GM13977 (cell line): ENCODE data around the gene DDR2.
"Not testable (repeated sequence)": the region's sequence is repeated elsewhere in the genome, so short reads cannot be mapped to it uniquely, and the experiment has no call there.

Experiments used
- DNase-seq: peaks from one replicate; pipeline ENCODE4 v3.0.0; 2012; ENCODE audit warnings: low spot score
- in situ Hi-C: fragments of 300-500 bp; cut with MboI; formaldehyde crosslinking; loops from one replicate; pipeline ENCODE4 v1.12.0; 2022; ENCODE audit warnings: low sequenced_read_pairs, low pct_unique_long_range_greater_than_20kb, mixed read lengths, inconsistent platforms; ENCODE audit not compliant: unreplicated experiment
- TF ChIP-seq, protein P1 (sequence below): IDR thresholded peaks from 2 replicates; pipeline ENCODE4 v1.5.1; 2012; ENCODE audit warnings: mild to moderate bottlenecking, control low read depth; ENCODE audit not compliant: insufficient read depth; ENCODE audit errors: extremely low read depth, missing control alignments

The DDR2 gene

DNA sequence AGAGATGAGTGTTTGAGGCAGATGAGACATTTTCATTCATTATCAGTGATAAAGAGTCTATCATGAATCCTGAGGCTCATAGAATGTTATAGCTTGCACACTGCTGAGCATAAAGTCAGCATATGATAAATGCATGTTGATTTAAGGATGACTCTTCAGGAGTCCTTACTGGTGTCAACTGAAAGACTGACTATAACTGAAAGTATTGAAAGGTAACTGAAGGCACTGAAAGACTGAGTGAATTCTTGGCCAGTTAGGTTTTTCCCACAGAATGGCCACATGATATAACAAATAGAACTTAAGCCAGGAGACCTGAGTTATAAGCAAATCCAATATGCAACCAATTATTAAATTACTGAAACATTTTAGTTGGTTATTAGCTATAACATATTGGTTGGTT lies 89.2 kb downstream of the DDR2 start:
- TF ChIP-seq, protein P1, sequence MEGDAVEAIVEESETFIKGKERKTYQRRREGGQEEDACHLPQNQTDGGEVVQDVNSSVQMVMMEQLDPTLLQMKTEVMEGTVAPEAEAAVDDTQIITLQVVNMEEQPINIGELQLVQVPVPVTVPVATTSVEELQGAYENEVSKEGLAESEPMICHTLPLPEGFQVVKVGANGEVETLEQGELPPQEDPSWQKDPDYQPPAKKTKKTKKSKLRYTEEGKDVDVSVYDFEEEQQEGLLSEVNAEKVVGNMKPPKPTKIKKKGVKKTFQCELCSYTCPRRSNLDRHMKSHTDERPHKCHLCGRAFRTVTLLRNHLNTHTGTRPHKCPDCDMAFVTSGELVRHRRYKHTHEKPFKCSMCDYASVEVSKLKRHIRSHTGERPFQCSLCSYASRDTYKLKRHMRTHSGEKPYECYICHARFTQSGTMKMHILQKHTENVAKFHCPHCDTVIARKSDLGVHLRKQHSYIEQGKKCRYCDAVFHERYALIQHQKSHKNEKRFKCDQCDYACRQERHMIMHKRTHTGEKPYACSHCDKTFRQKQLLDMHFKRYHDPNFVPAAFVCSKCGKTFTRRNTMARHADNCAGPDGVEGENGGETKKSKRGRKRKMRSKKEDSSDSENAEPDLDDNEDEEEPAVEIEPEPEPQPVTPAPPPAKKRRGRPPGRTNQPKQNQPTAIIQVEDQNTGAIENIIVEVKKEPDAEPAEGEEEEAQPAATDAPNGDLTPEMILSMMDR, result no peak
- in situ Hi-C loops, result no loop called here
- DNase-seq, result no peak

DNA sequence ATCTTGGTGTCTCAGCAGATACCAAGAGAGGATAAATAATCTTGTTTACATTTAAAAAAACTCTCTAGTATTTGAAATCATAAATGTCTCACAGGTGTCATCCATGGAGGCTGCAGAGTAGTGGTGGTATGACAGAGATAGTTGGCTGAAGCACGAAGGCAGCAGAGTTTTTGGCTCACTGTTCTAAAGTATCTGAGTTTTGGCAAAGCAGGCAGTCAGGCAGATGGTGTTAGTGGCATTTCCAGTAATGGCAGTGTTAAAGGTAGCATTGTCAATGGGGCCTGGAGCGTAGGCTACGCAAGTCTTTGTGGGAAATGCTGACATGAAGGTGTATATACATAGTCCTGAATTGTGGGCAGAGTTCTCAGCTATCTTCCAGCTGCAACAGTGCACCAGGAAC lies 89.8 kb downstream of the DDR2 start:
- in situ Hi-C loops, result no loop called here
- no peak for DNase-seq
- TF ChIP-seq, protein P1, result no peak

DNA sequence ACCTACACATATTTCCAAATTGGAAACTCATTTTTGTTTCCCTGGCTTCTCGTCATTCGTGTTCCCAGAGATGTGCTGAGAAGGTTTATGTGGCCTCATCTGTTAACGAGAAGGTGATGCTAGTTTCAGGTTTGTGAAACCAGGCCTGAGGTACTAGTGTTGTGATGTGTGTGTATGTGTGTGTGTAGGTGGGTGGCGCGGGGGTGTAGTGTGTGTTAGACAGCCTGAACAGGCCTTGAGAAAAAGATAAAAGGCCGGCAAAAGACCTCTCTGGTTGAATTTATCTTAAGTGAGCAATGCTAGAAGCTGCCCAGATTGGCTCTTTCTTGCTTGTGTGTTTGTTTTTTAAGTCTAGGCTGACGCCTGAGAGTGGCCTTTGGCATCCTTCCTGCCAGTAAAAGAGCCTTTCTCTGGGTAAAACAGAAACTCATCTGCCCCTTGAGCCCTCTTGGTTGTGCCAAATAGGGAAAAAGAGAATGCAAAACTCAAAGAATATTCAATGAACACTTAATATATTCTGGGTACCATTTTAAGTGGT lies 92.4 kb downstream of the DDR2 start:
- DNase-seq, result no peak
- TF ChIP-seq, protein P1, result no peak
- in situ Hi-C loops, result no loop called here

DNA sequence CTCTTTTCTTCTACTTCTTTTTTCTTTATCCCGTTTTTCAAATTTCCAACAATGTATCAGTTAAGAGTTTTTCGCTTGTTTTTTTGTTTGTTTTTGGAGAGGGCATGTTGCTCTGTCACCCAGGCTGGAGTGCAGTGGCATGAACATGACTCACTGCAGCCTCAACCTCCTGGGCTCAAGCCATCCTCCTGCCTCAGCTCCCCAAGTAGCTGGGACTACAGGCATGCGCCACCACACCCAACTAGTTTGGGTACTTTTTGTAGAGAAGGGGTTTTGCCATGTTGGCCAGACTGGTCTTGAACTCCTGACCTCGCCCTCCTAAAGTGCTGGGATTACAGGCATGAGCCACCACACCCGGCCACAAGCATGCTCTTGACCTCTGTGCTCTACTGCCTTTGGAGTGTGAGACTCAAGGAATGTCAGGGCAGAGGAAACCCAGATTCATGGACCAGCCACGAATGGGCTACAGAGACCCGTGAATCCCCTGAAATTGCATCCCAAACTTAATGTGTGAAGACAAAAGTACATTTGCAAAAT lies 93.1 kb downstream of the DDR2 start:
- in situ Hi-C loops, result no loop called here
- TF ChIP-seq, protein P1, result no peak
- no peak for DNase-seq

DNA sequence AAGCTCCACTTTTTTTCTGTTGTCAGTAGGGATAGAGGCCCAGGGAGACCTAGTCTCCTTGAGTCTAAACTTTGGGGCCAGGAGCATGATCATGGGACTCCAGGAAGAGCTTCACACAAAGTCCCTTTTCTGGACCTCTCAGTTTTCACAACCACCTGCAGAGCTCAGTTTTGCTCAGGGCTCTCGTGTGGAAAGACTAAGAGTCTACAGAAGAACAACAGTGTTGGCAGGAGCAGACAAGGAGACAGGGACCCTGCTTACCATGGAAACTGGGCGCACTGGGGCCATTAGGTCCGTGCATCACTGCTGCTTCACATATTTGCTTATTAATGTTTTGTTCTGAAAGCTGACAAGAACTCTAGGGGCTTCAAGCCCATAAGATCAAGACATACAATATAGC lies 94.3 kb downstream of the DDR2 start:
- no peak for DNase-seq

DNA sequence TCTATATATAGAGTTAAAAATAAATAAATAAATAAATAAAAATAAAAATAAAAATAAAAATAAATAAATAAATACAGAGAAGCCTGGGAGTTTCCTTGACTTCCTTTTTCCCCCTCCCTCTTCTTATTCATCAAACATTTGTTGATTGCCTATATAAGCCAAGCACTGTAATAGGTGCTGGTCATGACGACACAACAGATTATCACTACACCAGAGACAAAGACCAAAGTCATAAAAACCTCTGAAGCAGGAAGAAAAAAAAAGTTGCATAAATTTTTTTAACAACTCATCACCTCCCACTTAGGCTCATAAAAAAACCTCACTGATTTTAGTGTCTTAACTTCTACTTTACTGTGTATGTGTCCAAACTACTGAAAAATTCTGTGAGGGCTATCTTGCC lies 95.2 kb downstream of the DDR2 start:
- DNase-seq, in situ Hi-C loops: not testable (repeated sequence)

More for the DNA sequence above, 94.3 kb downstream of the DDR2 start:
- in situ Hi-C loops, result no loop called here
- TF ChIP-seq, protein P1, result no peak

DNA sequence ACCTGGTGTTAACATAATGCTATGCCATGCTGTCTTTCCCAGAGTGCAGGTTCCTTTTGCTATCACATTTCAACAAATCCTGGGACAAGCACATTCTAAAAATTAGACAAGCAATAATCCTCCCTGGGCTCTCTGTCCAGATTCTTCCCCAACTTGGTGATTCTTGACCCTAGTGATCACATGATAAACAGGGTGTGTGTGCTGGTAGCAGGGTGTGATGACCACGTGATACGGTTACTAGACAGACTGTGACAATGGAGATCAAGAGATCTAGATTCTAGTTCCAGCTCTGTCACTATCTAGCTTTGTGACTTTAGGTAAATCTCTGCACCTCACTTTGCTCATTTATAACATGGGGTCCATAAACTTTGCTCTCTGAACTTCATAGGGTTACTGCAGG lies 96.3 kb downstream of the DDR2 start:
- DNase-seq, result no peak
- in situ Hi-C loops, result no loop called here
- TF ChIP-seq, protein P1, result no peak

DNA sequence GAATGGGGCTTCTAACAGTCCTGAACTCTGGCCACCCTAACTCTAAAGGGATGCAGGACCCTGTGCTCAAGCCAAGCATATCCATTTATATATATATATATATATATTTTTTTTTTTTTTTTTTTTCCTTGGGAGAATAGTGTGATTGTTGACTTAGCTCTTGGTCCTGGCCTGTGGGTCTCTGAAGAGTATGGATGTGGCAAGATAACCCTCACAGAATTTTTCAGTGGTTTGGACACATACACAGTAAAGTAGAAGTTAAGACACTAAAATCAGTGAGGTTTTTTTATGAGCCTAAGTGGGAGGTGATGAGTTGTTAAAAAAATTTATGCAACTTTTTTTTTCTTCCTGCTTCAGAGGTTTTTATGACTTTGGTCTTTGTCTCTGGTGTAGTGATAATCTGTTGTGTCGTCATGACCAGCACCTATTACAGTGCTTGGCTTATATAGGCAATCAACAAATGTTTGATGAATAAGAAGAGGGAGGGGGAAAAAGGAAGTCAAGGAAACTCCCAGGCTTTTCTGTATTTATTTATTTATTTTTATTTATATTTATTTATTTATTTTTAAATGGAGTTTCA lies 97.0 kb downstream of the DDR2 start:
- in situ Hi-C loops, result not testable (repeated sequence)

More for the DNA sequence above, 97.0 kb downstream of the DDR2 start:
- not testable (repeated sequence) for DNase-seq
